HG03457 (cell line): ENCODE measurements around the gene NOC4L.
"Not testable (repeated sequence)": the region's sequence is repeated elsewhere in the genome, so short reads cannot be mapped to it uniquely, and the experiment has no call there.

Experiments used
- ATAC-seq: cut with Tn5 transposase; IDR thresholded peaks from one replicate; pipeline ENCODE4 v1.9.1; 2021; ENCODE audit warnings: moderate number of reproducible peaks; ENCODE audit not compliant: unreplicated experiment

NOC4L gene

GRCh38 chr12:132180648-132181546 is 36.6 kb downstream of the NOC4L start:
- ATAC-seq: no peak

DNA sequence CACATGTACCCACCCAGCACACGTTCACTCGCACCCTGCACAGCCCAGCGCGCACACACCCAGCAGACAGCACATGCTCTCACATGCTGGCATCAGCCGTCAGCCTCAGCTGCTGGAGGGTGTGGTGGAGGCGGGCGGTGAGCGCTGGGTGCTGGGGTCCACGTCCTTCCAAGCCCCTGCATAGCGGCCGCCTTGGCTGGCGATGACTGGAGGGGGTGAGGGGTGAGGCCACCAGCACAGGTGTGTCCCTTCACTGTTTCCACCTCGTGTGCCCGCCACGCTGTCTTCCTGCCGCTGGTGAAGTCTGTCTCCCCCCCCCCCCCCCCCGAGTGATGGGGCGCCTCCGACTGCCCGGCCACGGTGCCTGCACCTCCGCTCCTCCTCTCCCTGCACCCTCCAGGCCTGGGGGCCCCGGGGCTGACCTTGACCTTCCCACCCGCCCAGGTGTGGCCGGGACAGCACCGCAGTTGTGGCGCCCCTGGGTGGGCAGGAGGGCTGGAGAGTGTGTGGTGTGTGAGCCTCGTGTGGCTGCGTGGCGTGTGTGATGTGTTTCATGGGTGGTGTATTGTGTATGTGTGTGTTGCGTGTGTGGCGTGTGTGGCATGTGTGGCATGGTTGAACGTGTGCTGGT is 37.4 kb downstream of the NOC4L start:
- ATAC-seq: no peak

DNA sequence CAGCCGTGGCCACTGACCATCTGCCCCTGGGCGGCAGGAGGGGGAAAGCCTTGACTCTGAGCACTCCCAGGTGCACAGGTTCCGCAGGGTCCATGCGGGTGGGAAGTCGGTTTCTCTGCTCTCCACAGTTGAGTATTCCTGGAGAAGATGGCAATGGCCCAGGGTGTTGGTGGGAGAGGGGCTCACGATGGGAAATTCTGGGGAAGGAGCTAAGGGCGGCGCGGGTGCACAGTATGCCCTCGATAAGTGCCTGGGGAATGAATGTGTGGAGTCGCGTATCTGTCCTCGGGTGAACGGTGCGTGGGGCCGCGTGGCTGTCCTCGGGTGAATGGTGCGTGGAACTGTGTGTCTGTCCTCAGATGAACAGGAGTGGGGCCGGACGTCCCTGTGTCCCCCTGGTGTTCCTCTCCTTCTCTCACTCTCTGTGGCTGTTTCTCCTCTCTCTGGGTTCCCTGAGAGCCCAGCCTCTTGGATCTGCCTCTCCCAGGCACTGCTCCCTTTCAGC is 38.0 kb downstream of the NOC4L start:
- ATAC-seq: no peak

GRCh38 chr12:132182711-132183365 is 38.6 kb downstream of the NOC4L start:
- ATAC-seq: no peak

- ATAC-seq: no peak
Measured at GRCh38 chr12:132185705-132186104, 41.4 kb downstream of the NOC4L start.

DNA sequence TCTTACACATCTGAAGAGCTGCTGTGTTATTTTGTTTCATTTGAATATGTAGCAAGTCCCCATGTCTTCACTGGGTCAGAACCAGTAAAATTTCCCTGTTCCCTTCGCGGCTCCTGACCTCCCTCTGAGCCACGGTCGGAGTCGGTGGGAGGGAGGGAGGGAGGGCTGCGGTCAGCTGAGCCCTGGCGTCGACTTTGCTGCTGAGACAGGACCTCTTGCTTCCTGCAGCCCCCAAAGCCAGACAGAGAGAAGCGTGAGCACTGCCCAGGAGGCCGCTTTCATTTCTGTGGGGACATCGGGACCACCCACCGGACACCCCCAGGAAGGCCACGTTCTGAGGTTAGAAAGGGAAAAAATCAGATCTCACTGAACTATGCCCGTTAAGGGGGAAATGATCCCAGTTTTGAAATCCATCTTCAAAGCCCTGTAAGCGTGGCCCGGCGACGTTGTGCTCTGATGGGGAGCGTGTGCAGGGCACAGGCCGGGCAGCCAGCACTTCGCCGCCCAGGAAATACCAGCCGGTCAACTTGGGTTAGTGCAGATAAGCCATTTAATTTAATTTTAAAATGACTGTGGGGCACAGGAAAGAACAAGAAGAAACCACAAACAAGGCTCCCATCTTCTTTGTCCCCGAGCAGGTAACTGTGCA is 42.1 kb downstream of the NOC4L start:
- no peak for ATAC-seq

GRCh38 chr12:132186857-132187620 is 42.8 kb downstream of the NOC4L start:
- ATAC-seq: no peak

DNA sequence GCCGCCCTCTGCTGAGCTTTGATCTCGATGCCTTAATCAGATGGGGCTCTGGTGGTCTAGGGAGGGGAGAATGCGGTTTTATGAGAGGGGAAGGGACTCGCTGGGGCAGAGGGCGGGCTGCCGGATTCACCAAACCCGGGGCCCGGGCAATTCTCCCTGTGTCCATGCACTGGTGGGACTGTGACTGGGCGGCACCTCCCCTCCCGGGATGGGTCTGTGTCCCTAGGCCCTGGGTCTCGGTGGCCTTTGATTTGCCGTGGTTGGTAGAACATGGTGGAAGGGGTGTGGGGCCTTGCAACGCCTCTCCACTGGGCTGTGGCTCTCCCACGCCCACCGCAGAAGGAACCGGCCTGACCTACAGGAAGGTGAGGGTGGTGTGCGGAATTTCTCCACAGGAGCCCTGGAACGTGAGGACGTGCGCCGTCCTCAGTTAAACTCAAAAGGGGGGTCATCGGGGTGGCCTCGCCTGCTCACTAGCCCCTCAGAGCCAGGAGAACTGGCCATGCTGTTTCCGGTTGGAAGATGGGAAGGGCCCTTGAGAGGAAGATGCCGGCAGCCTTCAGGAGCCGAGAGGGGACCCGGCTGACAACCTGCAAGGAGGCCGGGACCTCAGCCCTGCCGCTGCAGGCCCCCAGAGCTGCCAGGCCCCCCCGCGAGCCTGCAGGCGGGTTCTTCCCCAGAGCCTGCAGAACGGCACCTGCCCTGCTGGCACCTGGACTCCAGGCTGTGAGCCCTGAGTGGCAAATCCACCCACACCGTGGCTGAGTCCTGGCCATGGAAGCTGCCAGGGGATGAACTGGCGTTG is 43.6 kb downstream of the NOC4L start:
- no peak for ATAC-seq

DNA sequence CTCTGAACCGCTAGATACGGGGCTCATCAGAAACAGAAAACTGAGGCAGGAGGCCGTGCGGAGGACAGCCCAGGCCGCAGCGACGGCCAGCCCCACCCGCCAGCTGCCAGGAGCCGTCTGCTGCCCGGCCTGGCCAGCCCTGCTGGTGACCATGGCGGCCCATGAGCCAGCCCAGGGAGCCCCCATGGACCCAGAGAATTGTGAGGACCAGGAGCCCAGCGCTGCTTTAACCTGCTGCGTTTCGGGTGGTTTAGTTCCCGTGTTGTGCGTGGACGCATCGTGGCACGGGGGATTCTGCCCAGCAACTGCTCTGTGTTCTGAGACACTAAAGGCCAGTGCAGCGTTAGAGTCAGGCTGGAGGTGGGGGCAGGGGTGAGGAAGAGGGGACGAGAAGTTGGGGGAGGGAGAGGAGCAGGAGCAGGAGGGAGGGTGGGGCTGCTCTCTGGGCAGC is 44.2 kb downstream of the NOC4L start:
- ATAC-seq: no peak

DNA sequence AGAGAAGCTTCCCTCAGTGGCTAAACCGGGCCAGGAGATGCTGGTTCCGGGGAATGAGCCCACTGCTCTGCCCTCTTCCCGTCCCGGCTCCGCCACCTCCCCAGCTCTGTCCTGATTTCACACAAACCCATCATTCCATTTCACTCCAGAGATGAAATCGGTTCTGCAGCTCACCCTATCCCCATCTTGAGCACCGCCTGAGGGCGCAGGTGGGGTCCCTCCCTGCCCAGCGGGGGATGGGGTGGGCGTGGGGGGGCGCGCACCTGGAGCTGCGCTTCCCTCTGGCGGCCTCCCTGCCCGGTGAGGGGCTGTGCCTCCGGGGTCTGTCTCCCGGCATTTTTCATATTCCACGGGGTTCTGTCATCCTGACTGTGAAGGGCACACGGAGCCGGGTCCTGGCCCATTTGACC is 44.7 kb downstream of the NOC4L start:
- no peak for ATAC-seq

GRCh38 chr12:132189378-132190011 is 45.2 kb downstream of the NOC4L start:
- peak; percentile 90 for ATAC-seq

DNA sequence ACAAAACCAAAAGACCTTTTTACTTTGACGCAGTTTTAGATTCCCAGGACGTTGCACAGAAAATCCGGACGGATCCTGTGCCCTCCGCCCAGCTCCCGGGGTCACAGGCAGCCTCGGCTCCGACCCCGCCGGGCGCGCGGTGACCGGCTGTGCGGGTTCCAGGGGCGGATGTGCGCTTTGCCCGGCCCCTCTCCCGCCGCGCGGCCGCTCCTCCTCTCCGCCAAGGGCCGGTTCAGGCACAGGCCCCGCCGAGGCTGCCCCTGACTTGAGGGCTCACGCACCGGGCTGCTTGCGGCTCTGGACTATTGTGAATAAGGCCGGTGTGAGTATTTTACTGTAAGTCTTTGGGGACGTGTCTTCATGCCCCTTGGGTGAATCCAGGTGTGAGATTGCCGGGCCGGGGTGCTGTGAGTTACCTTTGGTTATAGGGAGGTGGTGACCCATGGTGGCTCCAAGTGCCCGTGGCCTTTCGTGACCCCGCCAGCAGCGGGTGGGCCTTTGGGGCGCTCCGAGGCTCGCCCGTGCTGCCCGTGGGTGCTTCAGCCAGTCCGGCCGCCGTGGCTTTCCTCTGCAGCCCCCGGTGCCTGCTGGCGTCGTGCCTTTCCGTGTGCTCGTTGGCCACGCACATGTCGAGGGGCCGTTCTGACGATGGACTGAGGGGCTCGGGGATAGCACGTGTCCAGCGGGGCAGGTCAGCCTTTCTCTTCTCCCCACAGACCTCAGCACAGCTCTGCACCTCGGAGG is 45.9 kb downstream of the NOC4L start:
- peak; percentile 14 for ATAC-seq

- ATAC-seq: no peak
Measured at GRCh38 chr12:132190834-132191500, 46.7 kb downstream of the NOC4L start.

DNA sequence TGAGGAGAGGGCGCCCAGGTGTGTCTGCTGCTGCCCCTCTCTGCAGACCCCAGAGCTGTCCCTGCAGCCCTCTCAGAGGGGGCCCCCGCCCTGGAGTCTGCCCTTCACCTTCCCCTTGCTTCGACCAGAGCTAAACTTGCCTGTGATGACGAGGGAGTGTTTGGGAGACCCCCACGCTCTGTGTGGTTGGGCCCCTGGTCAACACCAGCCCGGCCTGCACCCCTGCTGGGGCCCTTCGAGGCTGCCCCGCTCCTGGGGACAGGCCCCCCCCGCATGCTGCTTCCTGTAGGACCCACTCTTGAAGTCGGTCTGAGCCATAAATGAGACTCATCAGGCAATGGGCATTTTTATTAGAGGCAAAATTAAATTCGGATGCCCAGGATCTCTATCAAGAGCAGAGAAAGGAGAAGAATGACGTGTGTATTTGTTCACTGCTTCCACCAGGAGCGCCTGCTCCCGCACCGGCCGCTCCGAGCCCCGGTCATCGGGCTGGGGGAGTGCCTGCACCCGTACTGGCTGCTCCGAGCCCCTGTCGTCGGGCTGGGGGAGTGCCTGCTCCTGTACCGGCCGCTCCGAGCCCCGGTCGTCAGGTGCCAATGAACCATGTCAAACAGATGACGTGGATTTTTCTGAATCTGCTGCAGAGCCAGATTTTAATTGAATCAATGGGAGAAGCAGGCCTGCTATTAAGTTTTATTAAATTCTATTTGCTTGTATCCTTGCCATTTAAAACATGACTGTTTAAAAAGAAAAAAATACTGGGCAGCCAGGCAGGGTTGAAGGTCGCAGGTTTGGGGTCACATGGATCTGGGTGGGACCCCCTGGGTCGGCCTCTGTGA is 47.7 kb downstream of the NOC4L start:
- no peak for ATAC-seq

DNA sequence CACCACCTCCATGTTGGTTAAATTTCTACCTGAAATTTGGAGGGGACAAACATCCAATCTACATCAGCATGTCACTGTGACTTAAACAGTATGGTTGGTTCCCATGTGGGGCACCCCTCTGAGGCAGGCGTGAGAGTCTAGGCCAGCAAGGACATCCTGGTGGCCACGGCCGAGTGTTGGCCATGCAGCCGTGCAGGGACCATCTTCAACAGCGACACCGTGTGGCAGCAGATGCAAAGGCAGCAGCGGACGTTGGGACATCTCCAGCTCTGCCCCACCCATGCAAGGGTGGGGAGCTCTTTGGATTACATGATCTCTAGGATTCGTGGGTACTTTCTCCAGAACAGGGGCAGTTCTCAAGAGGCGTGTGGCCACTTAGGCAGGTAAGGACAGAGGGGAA is 49.8 kb downstream of the NOC4L start:
- ATAC-seq: no peak

GRCh38 chr12:132194556-132194955 is 50.3 kb downstream of the NOC4L start:
- no peak for ATAC-seq

DNA sequence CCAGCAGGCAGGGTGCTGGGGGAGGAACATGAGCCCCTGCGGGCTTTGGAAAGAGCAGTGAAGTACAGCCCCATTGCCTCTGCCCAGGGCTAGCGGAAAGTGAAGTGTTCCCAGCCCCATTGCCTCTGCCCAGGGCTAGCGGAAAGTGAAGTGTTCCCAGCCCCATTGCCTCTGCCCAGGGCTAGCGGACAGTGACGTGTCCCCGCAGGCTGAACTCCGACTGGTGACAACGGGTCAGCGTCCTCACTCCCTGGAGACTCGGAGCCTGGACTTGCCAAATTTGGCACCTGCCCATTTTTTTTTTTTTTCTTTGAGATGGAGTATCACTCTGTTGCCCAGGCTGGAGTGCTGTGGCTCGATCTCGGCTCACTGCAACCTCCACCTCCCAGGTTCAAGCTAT is 51.0 kb downstream of the NOC4L start:
- not testable (repeated sequence) for ATAC-seq
